ENCODE measurements around the gene ZNF791. TPM values are rescaled to one million over a fixed set of nuclear protein-coding genes. Genes with fewer than 3 reads are reported as not detected.

The ZNF791 gene
- total RNA-seq, 1 experiment from 2014 or later, result 26.3 TPM

DNA sequence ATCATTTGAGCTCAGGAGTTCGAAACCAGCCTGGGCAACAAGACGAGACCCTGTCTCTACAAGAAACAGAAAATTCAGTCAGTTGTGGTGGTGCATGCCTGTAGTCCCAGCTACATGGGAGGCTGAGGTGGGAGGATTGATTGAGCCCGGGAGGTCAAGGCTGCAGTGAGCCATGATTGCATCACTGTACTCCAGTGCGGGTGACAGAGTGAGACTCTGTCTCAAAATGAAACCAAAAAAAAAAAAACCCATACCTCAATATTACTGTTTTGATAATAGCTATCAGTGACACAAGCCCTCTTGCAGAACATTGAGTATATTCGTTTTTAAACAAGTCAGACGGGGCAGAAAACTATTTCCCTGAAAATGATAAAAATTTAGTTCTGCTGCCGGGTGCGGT lies 16.2 kb downstream of the ZNF791 start:
- peaks cover 4% of the 10 kb centered on the region; the same call in 1 of the 2 replicates for H3K79me2 ChIP-seq (ENCODE audit: low read length)
- H3K9me3 ChIP-seq (ENCODE audit: low read length), result peaks cover 31% of the 10 kb centered on the region
- BruUV-seq (replicated peaks), result no TSS peak
- no peak for ATAC-seq
- no peak for TF ChIP-seq EZH2 (IDR thresholded peaks at IDR 0.05; ENCODE audit: low read length, unreplicated experiment)
- no peak for TF ChIP-seq EZH2phosphoT487 (IDR thresholded peaks at IDR 0.05; ENCODE audit: borderline replicate concordance, low read length)
- no peak for TF ChIP-seq CTCF (conservative IDR thresholded peaks at IDR 0.05; ENCODE audit: low read depth, low read length)
- CTCF ChIA-PET, result no interaction called here
- no peak for DNase-seq
- no peak overlapping the region for H3K27ac ChIP-seq (ENCODE audit: low read length)
- H4K20me1 ChIP-seq (ENCODE audit: low read length), result no peaks in the 10 kb centered on the region
- peaks cover 85% of the 10 kb centered on the region for H3K36me3 ChIP-seq (ENCODE audit: low read depth, low read length)
- no peaks in the 10 kb centered on the region for H3K9me2 ChIP-seq (replicated peaks; ENCODE audit: low read length)
- H3K4me1 ChIP-seq (ENCODE audit: insufficient read depth, low read length), result no peaks in the 10 kb centered on the region
- H2AFZ ChIP-seq (ENCODE audit: low read length), result no peak overlapping the region
- H3F3A ChIP-seq (ENCODE audit: low read length, unreplicated experiment), result peaks cover 4% of the 10 kb centered on the region
- no peaks in the 10 kb centered on the region for H3K27me3 ChIP-seq (ENCODE audit: low read length)
- no peak overlapping the region for H3K9ac ChIP-seq (ENCODE audit: low read length)
- intact Hi-C loops (cut with micrococcal nuclease), result no loop called here
- no peak overlapping the region for H3K4me2 ChIP-seq (ENCODE audit: low read length)
- peak overlapping the region; percentile 33; the same call in 1 of the 2 replicates for H3K4me3 ChIP-seq (ENCODE audit: low read length)
- POLR2A ChIA-PET (ENCODE audit: unreplicated experiment), result no interaction called here

DNA sequence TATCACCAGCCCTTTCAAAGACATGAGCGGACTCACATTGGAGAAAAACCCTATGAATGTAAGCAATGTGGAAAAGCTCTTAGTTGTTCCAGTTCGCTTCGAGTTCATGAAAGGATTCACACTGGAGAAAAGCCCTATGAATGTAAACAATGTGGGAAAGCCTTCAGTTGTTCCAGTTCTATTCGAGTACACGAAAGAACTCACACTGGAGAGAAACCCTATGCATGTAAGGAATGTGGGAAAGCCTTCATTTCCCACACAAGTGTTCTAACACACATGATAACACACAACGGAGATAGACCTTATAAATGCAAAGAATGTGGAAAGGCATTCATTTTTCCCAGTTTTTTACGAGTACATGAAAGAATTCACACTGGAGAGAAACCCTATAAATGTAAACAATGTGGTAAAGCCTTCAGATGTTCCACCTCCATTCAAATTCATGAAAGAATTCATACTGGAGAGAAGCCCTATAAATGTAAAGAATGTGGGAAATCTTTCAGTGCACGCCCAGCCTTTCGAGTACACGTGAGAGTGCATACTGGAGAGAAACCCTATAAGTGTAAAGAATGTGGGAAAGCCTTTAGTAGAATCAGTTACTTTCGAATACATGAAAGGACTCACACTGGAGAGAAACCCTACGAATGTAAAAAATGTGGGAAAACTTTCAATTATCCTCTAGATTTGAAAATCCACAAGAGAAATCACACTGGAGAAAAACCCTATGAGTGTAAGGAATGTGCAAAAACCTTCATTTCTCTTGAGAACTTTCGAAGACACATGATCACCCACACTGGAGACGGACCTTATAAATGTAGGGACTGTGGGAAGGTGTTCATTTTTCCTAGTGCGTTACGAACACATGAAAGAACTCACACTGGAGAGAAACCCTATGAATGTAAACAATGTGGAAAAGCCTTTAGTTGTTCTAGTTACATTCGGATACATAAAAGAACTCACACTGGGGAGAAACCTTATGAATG lies 17.6 kb downstream of the ZNF791 start:
- TF ChIP-seq EZH2 (IDR thresholded peaks at IDR 0.05; ENCODE audit: low read length, unreplicated experiment), result no peak
- TF ChIP-seq CTCF (conservative IDR thresholded peaks at IDR 0.05; ENCODE audit: low read depth, low read length), result no peak
- H3K9ac ChIP-seq (ENCODE audit: low read length), result no peak overlapping the region
- no peaks in the 10 kb centered on the region for H4K20me1 ChIP-seq (ENCODE audit: low read length)
- CTCF ChIA-PET, result no interaction called here
- H3K79me2 ChIP-seq (ENCODE audit: low read length), result no peaks in the 10 kb centered on the region
- H3K4me1 ChIP-seq (ENCODE audit: insufficient read depth, low read length), result no peaks in the 10 kb centered on the region
- H3K4me2 ChIP-seq (ENCODE audit: low read length), result no peak overlapping the region
- BruUV-seq (replicated peaks), result no TSS peak
- intact Hi-C loops (cut with micrococcal nuclease), result no loop called here
- no peaks in the 10 kb centered on the region for H3K27me3 ChIP-seq (ENCODE audit: low read length)
- H3F3A ChIP-seq (ENCODE audit: low read length, unreplicated experiment), result peaks cover 7% of the 10 kb centered on the region
- H3K4me3 ChIP-seq (ENCODE audit: low read length), result peak overlapping the region; percentile 25; the same call in 1 of the 2 replicates
- peaks cover 31% of the 10 kb centered on the region for H3K9me3 ChIP-seq (ENCODE audit: low read length)
- no peaks in the 10 kb centered on the region for H3K9me2 ChIP-seq (replicated peaks; ENCODE audit: low read length)
- DNase-seq (no peak), ATAC-seq (no peak)
- peaks cover 76% of the 10 kb centered on the region for H3K36me3 ChIP-seq (ENCODE audit: low read depth, low read length)
- POLR2A ChIA-PET (ENCODE audit: unreplicated experiment), result no interaction called here
- no peak overlapping the region for H3K27ac ChIP-seq (ENCODE audit: low read length)
- no peak overlapping the region for H2AFZ ChIP-seq (ENCODE audit: low read length)

DNA sequence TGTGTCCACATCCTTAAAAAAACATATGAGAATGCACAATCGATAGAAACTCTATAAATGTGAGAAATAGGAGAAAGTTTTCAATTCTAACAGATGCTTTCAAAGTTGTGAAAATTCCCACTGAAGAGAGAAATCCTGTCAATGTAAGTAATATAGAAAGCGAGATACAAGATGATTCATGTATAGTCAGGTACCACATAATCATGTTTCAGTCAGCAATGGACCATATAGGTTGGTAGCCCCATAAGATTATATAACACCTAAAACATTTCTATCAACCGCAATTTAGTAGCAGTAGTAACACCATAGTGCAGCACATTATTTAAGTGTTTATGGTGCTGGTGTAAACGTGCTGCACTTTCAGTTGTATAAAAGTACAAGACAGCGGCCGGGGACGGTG lies 18.5 kb downstream of the ZNF791 start:
- ChIA-PET POLR2A (ENCODE audit: unreplicated experiment) (no interaction called here), CTCF (no interaction called here)
- Histone ChIP-seq H3K27me3 (ENCODE audit: low read length) (no peaks in the 10 kb centered on the region), H3F3A (ENCODE audit: low read length, unreplicated experiment) (peaks cover 11% of the 10 kb centered on the region), H3K4me2 (ENCODE audit: low read length) (no peak overlapping the region), H3K9ac (ENCODE audit: low read length) (no peak overlapping the region), H2AFZ (ENCODE audit: low read length) (no peak overlapping the region), H3K27ac (ENCODE audit: low read length) (no peak overlapping the region), H3K9me3 (ENCODE audit: low read length) (peaks cover 31% of the 10 kb centered on the region), H3K4me1 (ENCODE audit: insufficient read depth, low read length) (no peaks in the 10 kb centered on the region), H3K79me2 (ENCODE audit: low read length) (no peaks in the 10 kb centered on the region), H3K36me3 (ENCODE audit: low read depth, low read length) (peaks cover 68% of the 10 kb centered on the region), H4K20me1 (ENCODE audit: low read length) (no peaks in the 10 kb centered on the region), H3K9me2 (replicated peaks; ENCODE audit: low read length) (no peaks in the 10 kb centered on the region), H3K4me3 (ENCODE audit: low read length) (no peak overlapping the region; the same call in 1 of the 2 replicates)
- no peak for ATAC-seq
- TSS peak; percentile 23 for BruUV-seq (replicated peaks)
- no peak for DNase-seq
- TF ChIP-seq EZH2phosphoT487 (IDR thresholded peaks at IDR 0.05; ENCODE audit: borderline replicate concordance, low read length) (no peak), CTCF (conservative IDR thresholded peaks at IDR 0.05; ENCODE audit: low read depth, low read length) (no peak), EZH2 (IDR thresholded peaks at IDR 0.05; ENCODE audit: low read length, unreplicated experiment) (no peak)
- intact Hi-C loops (cut with micrococcal nuclease), result no loop called here

Data from PC-3 (cell line).